ENCODE measurements around the gene ZDHHC21.

- TF ChIP-seq CTCF (conservative IDR thresholded peaks at IDR 0.05 in 1 of 2, IDR thresholded peaks at IDR 0.05 in 1 of 2; ENCODE audit: low read depth in 1 of 2, low read length in 2 of 2) (no peak), EZH2 (IDR thresholded peaks at IDR 0.05; ENCODE audit: low read length, missing control alignments) (no peak)
Observed at GRCh38 chr9:14671377-14671776, 21.9 kb downstream of the ZDHHC21 start.

Data from fibroblast of lung (primary cell).